T-helper 22 cell (primary cell): ENCODE measurements around the gene SLC5A10.

Experiments used
- DNase-seq: peaks from one replicate; pipeline ENCODE4 v3.0.0-alpha.2; 2020; ENCODE audit warnings: low read depth

SLC5A10 gene

DNA sequence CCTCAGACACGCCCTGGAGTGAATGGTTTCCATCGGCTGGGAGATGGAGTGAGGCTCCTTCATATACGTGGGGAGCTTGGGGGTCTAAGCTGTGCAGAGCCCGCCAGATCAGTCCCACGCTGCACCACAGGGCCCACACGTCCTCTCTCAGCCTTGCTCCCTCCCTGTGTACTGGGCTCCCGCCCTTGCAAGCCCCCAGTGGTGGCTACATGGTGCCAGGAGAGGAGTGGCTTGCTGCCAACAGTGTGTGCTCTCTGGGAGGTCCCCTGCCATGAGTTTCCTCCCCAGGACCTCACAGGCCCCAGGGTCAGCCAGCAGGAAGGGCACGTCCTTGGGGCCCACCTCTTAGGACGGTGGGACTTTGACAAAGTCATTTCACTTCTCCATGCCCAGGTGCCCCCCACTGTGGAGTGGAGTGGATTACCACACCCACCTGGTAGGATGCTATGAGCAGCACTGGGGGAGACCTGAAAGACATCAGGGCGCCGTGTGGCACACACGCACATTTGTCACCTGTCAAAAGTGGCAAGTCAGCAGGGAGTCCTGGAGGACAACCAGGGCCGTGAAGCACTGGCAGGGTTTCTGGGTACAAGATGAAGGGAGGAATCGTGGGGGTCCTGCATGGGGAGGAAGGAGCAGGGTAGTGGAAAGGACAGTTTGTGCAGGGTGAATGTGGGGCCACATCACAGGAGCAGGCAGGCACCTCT is 13.7 kb downstream of the SLC5A10 start:
- no peak for DNase-seq

- no peak for DNase-seq
These were observed 15.1 kb downstream of the SLC5A10 start for GRCh38 chr17:18966831-18967624.

- no peak for DNase-seq
These were observed 16.0 kb downstream of the SLC5A10 start for GRCh38 chr17:18967916-18968315.

GRCh38 chr17:18968345-18968744 is 16.4 kb downstream of the SLC5A10 start:
- DNase-seq: no peak

DNA sequence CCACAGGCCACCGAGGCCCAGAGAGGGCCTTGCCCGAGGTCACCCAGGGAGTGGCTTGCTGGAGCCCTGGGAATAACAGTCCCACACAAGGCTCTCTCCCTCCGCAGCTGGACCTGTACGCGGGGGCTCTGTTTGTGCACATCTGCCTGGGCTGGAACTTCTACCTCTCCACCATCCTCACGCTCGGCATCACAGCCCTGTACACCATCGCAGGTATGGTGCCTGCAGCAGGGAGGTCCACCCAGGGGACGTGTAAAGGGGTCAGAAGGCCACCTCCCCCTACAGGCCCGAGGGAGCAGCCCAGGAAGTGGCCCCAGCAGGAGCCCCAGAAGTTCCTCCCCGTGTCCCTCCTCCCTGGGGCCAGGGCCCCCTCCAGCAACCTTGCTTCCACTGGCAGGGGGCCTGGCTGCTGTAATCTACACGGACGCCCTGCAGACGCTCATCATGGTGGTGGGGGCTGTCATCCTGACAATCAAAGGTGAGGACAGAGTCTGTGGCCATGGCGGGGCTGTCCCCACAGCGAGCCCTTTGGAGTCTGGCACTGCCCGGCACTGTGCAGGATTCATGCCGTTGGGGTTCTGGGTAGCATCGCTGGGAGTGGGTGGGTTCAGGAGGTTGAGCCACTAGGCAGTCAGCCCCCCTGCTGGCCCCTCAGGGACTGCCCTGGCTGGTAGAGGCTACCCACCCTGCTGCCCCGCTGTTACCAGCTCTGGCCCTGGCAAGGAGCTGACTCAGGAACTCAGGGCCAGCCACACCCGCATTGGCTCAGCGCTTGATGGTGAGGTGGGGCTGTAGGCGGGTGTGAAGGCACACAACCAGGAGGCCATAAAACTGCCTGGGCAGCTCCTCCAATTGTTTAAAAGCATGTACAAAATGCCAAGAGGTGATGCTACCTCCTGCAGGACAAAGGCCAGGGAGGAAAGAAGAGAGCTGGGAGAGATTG is 17.3 kb downstream of the SLC5A10 start:
- no peak for DNase-seq

GRCh38 chr17:18970582-18971480 is 18.9 kb downstream of the SLC5A10 start:
- DNase-seq: no peak

DNA sequence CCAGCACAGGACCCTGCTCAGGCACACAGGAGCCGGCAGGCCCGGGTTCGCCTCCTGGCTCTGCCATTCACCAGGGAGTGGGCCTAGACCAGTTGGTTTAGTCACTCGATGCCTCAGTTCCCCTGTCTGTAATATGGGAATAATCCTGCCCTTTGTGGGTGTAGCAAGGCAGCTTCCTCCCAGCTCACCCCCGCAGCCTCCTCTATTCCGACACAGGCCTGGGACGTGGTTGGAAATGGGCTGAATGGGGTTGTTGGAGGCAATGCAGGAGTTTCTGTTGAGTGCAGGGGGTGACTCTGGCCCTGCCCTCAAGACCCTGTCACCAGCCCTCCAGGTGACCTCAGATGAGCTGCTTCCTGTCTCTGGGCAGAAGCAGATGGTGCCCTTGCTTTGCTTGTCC is 19.8 kb downstream of the SLC5A10 start:
- no peak for DNase-seq

GRCh38 chr17:18974407-18975149 is 22.6 kb downstream of the SLC5A10 start:
- DNase-seq: no peak

- no peak for DNase-seq
These were observed 23.6 kb downstream of the SLC5A10 start for GRCh38 chr17:18975597-18975996.

- no peak for DNase-seq
These were observed 24.2 kb downstream of the SLC5A10 start for GRCh38 chr17:18976201-18976600.

DNA sequence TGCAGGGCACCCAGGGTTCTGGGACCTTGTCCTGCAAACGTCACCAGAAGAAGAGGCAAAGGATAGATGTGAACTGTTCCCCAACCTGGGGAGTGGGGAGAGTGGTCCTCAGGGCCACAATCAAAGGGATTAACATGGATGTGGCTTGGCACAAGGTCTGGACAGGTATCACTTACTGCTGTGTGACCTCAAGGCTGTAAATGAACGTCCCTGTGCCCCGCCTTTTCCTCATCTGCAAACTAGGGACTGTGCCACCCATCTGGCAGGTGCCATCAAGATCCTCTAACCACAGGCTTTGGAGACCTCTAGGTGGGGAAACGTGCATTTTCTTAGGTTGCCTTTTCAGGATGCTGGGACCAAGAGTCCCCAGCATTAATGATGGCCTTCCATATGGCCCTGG is 25.1 kb downstream of the SLC5A10 start:
- no peak for DNase-seq

DNA sequence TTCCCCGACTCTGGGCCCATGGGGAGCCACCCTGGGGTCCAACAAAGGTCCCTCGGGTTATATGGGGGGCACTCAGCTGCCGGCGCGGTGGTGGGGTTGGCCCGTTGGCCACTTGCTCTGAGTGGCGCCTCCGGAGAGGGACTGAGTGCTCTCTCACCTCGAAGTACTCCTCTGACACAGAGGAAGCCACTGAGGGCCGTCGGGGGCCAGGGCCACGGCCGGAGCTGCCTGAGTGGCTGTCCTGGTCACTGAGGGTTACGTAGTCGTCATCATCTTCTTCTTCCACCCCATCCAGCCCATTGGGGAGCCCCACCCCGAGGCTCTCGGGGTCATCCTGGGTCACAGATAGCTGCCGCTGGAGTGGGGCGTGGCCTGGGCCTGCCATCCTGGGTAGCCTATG is 25.7 kb downstream of the SLC5A10 start:
- no peak for DNase-seq

DNA sequence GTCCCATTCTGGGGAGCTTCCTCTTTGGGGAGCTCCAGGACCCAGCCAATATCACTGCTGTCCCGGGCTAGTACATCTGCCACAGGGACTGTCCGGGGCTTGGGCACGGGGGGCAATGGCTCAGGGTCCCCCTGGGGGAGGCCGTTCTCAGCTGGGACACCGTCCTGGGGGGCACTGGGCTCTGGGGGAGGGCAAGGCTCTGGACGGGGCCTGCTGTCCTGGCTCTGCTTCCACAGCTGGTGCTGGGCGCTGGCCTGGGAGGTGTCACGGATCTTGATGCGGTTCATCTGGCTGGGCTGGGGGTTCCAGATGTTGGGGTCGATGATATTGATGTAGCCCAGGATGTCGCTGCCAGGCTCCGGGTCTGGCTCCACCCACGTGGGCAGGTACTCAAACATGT is 26.1 kb downstream of the SLC5A10 start:
- DNase-seq: no peak

DNA sequence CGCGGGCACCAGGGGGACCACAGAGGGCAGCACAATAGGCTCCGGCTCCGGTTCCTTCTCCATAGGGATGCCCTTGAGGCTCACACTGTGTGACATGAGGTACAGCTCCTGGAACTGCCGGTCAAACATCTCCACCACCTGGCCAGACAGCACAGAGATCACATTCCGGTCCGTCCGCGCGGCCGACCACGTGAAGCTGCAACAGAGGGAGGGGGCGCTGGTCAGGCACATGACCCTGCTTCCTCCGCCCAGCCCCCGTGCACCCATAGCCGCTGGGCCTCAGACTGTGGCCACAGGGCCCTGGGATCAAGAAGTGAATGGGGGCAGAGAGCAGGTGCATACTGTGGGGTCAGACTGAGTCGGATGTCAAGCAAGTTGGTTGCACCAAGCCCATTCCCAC is 26.7 kb downstream of the SLC5A10 start:
- no peak for DNase-seq

- DNase-seq: no peak
These were observed 28.8 kb downstream of the SLC5A10 start for GRCh38 chr17:18980682-18981334.

DNA sequence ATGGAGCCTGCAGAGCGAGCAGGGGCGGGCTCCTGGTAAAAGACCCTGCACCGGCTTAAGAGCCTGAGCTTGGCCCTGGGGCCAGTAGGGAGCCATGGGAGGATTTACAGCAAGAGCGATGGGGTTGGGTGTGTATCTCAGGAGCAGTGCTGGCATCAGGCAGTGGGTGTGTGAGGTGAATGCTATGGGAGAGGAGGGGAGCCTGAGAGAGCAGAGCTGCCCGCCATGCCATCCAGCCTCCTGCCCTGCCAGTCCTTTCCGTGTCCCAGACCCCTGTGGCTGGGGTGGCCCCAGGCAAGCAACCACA is 29.3 kb downstream of the SLC5A10 start:
- no peak for DNase-seq

GRCh38 chr17:18981642-18982424 is 29.9 kb downstream of the SLC5A10 start:
- DNase-seq: no peak

GRCh38 chr17:18984273-18985114 is 32.5 kb downstream of the SLC5A10 start:
- DNase-seq: no peak

GRCh38 chr17:18985475-18985874 is 33.5 kb downstream of the SLC5A10 start:
- DNase-seq: no peak
